HG03135 (cell line): ENCODE results near the gene NIT1.
A peak's percentile ranks its signal among the peaks of the same experiment; 100 is the strongest.

ENCODE experiments used
- ATAC-seq: cut with Tn5 transposase; IDR thresholded peaks from one replicate; pipeline ENCODE4 v1.9.1; 2021; ENCODE audit warnings: mild to moderate bottlenecking, moderate library complexity; ENCODE audit not compliant: unreplicated experiment

NIT1 gene

GRCh38 chr1:161083748-161084596 is 33.9 kb upstream of the NIT1 start:
- no peak for ATAC-seq

DNA sequence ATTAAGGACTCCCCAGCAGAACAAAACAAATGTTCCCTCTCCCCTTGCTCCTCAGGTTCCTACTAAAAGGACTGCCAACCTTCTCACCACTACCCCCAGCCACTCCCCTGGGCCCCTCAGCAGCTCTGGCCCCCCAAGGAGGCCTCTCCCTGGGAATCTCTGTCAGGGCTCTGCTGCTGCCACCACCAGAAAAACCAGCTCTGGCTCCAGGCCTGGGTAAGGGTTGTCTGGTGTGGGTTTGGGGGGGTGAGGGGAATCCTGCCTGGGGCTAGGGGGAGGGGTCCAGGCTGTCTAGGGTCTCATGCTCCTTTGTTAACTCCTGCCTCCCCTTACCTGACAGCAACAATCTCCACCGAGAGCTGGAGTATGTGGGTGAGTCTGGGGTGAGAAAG is 33.3 kb upstream of the NIT1 start:
- ATAC-seq: no peak

- no peak for ATAC-seq
Measured at GRCh38 chr1:161085165-161085564, 32.7 kb upstream of the NIT1 start.

DNA sequence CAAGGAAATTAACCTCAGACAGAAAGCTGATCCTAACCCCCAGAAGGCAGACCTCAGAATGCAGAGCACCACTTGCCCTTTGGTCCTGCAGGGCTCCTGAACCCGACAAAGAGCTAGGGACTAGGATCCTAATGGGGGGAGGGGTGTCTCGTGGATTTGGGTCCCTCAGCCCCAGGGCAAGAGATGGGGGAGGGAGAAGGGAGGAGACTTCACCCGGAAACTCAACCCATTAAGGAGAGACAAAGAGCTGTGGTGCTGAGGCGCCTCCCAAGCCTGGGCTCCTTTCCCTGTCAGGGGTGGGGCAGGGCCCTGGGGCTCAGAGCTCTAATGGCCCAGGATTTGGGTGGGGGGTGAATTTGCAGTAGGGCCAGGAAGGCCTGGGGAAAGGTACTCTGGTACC is 31.4 kb upstream of the NIT1 start:
- no peak for ATAC-seq

GRCh38 chr1:161088587-161089110 is 29.3 kb upstream of the NIT1 start:
- ATAC-seq: no peak

GRCh38 chr1:161089251-161089924 is 28.5 kb upstream of the NIT1 start, which contains the start of gene NECTIN4:
Gene NECTIN4 (minus strand): TSS chr1:161089558. CDS start chr1:161089296, 262 bp downstream.
- no peak for ATAC-seq

DNA sequence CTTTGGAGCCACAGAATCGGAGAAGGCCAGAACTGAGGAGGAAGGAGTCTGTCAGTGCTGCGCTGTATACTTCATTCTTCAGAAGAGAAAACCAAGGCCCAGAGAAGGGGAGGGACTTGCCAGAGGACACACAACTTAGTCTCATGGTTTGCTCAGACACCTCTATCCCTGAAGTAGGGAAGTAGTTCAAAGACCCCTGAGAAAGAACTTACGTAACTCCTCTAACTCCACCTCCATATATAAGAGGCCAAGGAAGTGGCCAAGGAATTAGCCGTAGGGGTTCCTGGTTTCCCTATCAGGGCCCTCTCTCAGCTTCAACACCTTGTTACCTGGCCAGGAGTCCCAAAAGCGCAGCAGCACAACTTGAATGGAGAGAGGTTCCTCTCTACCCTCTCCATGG is 28.0 kb upstream of the NIT1 start:
- ATAC-seq: no peak

GRCh38 chr1:161090617-161091016 is 27.3 kb upstream of the NIT1 start:
- no peak for ATAC-seq

- ATAC-seq: no peak
Measured at GRCh38 chr1:161091093-161091492, 26.8 kb upstream of the NIT1 start.

DNA sequence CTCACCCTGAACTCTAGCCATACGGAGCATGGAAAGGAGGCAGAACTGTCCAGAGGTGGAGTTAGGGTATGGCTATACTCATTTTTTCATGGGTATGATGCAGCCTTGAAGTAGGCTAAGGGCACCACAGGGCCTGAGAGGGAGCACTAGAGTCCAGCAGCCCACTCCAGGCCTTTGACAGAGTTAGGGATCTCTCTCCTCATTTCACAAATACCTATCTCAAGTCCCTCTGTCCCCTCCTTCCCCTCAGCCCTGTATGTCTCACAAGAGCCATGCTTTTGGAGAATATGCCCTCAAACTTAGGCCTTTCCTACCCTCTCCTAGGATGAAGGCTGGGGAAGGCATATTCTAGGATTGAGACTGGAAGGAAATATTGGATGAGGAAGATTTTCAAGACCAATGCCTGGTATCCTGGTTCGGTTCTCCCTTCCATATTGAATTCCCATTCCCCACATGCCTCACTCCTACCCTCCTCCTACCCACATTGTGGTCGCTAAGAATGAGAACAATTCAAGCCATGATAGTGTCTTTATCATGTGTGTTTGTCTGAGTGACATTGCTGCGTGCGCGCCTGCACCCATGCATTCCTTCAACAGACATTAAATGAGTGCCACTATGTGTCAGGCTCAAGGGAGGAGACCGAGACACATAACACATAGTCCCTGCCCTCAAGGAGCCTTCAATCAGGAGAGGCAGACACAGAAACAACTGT is 26.0 kb upstream of the NIT1 start:
- no peak for ATAC-seq

- ATAC-seq: no peak
Measured at GRCh38 chr1:161092621-161093028, 25.3 kb upstream of the NIT1 start.

DNA sequence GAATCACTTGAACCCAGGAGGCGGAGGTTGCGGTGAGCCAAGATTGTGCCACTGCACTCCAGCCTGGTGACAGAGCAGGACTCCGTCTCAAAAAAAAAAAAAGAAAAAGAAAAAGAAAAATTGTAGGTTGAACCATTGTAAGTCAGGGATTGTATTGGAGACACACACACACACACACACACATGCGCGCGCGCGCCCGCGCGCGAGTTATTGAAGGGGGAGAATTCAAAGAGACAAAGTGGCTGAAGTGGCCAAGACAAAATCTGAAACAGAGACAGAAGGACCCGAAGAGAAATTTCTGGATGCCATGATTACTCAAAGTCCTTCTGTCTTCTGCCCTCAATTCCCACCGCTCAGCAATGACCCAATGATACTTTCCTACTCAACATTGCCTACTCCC is 23.4 kb upstream of the NIT1 start:
- no peak for ATAC-seq

- no peak for ATAC-seq
Measured at GRCh38 chr1:161095230-161095629, 22.7 kb upstream of the NIT1 start.

DNA sequence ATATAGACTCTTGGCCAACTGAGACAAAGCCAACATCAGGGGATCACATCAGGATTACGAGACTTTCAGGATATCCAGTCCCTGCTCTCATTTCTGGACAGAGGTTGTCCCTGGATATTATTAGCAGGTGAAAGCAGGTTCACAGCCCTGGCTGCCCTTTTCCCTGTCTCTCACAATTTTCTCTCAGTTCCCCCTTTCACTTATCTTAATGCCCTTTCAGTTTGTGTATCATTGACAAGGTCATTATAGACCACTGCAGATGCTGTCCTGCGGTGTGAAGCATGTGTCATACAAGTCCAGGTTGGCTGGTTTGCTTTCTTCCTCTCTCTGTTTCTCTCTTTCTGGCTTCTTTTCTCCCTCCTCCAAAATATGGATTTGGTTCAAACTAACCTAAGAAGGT is 21.9 kb upstream of the NIT1 start:
- ATAC-seq: peak; percentile 44

GRCh38 chr1:161096530-161096929 is 21.4 kb upstream of the NIT1 start:
- no peak for ATAC-seq

GRCh38 chr1:161098210-161099068 is 19.5 kb upstream of the NIT1 start, which contains the start of gene KLHDC9:
Gene KLHDC9 (plus strand): TSS chr1:161098361. CDS start chr1:161098536, 175 bp downstream.
- ATAC-seq: peak; percentile 63

- no peak for ATAC-seq
Measured at GRCh38 chr1:161099090-161099802, 18.7 kb upstream of the NIT1 start.

- no peak for ATAC-seq
Measured at GRCh38 chr1:161100556-161100955, 17.3 kb upstream of the NIT1 start.

GRCh38 chr1:161106431-161106830 is 11.5 kb upstream of the NIT1 start:
- no peak for ATAC-seq

GRCh38 chr1:161111117-161111516 is 6.8 kb upstream of the NIT1 start:
- ATAC-seq: no peak
